Caki2 (cell line): ENCODE results near the gene ONECUT2. TPM values are rescaled to one million over a fixed set of nuclear protein-coding genes. Genes with fewer than 3 reads are reported as not detected.
"Not testable (repeated sequence)": the region's sequence is repeated elsewhere in the genome, so short reads cannot be mapped to it uniquely, and the experiment has no call there.

Experiments used
- DNase-seq: peaks from one replicate; pipeline ENCODE4 v3.0.0-alpha.2; 2015; ENCODE audit warnings: low read depth
- in situ Hi-C: cut with HindIII; loops from 2 replicates; pipeline ENCODE4 v1.10.0; 2016; ENCODE audit warnings: low sequenced_read_pairs, low pct_unique_long_range_greater_than_20kb, mixed read lengths
- total RNA-seq: library from RNA; depleted of rRNA; stranded (reverse); fragments of >200 nt; shearing (Covaris generic); gene quantifications from 2 replicates; pipeline ENCODE4 v1.2.3, GENCODE V29; 2014; ENCODE audit warnings: low replicate concordance

The ONECUT2 gene
- total RNA-seq, 1 experiment from 2014 or later = 0.44 TPM

DNA sequence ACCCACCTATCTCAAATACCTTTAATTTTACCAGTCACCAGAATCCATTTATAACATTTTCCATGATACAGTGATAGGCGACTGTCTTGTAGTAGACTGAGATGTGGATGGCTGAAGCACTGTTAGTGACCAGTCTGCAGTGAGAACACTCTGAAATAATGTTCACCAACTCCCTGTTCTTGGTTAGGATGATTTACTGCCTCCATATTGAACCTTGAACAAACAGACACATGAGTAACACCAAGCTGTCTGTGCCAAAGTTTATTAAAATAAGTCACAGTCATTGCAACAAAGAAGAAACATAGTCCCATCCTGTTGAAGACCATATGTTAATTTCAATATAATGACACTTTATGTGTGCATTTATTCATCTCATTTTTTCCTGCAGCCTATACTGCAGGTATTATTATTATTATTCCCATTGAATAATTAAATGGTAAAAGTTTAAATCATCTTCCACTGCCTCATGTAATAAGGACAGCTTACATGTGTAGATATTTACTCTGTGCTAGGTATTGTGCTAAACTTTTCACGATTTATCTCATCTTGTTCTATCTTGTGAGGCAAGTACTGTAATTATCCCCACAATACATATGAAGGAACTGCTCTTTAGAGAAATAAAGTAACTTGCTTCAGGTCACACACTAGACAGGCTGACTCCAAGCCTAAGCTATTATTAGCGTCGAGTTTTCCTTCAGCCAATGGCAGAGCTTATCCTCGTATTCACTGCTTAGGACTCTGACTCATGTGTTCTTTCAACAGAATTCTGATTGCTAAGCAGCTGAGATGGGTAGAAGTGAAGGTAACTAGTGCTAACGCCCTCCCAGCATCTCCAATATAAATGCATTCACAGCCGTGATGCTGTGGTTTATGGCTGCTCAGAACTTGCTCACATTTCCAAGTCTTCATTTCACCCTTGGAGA is 62.5 kb downstream of the ONECUT2 start:
- in situ Hi-C loops = no loop called here

DNA sequence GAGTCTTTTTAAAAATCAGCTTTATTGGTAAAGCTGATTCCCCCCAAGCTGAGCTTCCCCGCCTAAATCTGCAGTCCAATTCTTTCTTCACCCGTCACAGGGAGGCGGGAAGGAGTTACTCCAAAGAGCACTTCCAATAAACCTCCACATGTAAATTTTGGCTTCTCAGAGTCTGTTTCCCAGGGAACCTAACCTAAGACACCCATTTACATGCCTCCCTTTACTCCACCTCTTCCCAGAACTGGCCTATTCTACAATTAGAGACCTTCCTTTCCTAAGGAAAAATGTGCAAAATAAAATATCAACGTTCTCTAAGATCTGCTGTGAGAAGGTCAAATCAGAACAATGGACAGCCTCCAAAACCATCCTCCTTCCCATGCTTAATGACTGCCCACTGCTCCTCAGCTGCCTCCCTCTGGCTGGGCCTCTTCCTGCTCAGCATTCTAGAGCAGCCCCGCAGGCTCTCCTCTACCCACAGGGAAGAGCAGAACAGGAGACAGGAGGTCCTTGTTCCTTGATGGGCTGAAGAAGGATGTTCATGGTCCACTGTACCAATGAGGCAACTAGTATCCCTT is 63.6 kb downstream of the ONECUT2 start:
- in situ Hi-C loops = no loop called here
- no peak for DNase-seq

More for the DNA sequence above, 62.5 kb downstream of the ONECUT2 start:
- DNase-seq = peak; percentile 28

DNA sequence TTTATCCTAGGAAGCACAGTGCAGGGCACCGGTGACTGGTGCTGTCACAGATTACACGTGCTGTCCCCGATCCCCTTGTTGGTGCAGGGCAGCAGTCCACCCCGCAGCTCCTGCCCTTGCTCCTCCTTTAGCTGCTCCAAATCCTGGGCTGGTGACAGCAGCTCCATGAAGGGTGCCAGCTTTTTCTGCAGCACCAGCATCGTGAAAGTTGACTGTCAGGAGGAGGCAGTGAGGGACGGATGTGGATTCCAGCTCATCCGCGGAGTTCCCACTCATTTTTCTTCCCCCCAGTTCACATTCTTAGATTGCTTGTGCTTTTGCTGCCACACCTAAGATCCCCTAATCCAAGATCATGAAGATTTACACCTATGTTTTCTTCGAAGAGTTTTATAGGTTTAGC is 67.5 kb downstream of the ONECUT2 start:
- in situ Hi-C loops = no loop called here
- no peak for DNase-seq

DNA sequence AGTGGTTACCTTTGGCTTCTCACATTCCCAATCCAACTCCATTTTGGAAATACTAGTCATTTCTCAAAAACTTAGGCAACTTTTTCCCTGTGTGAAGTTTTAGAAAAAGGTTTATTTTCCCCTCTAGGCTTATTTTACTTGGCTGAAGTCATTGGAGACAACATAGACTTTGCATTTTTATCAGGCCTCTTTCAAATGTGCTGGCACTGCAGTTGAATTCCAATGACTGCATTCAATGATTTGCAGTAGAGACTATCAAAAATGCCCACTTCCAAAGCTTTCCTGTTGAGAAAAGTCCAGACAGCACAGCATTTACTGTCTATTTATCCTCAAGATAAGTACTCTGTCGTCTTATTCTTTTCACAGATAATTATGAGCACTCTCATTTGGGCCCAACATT is 70.1 kb downstream of the ONECUT2 start:
- in situ Hi-C loops = no loop called here

DNA sequence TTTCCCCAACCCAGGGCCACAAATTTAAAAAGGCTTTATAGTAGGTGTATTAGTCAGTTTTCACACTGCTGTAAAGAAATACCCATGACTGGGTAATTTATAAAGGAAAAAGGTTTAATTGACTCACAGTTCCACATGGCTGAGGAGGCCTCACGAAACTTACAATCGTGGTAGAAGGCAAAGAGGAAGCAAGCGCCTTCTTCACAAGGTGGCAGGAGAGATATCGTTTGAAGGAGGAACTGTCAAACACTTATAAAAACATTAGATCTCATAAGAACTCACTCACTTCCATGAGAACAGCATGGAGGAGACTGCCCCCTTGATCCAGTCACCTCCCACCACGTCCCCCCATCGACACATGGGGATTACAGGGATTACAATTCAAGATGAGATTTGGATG is 80.9 kb downstream of the ONECUT2 start:
- DNase-seq = no peak
- in situ Hi-C loops = no loop called here

More for the DNA sequence above, 70.1 kb downstream of the ONECUT2 start:
- no peak for DNase-seq

DNA sequence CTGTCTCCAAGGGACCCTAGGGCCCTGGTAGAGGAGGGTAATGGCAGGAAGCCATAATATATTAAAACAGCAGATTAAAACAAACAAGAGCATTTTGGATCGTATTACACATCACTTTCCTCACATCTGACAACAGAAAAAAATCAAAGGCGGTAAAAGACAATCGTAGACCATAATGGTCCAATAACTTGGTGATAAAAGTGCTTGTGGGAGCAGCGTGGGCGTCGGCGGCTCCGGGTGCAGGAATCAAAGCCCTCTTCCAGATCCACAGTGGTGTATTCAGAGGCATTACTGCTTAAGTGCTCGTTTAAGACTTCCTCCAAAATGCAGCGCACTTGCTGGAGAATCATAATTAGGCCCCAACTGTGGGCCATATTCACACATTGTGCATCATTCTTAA is 83.4 kb downstream of the ONECUT2 start:
- no peak for DNase-seq
- in situ Hi-C loops = no loop called here

DNA sequence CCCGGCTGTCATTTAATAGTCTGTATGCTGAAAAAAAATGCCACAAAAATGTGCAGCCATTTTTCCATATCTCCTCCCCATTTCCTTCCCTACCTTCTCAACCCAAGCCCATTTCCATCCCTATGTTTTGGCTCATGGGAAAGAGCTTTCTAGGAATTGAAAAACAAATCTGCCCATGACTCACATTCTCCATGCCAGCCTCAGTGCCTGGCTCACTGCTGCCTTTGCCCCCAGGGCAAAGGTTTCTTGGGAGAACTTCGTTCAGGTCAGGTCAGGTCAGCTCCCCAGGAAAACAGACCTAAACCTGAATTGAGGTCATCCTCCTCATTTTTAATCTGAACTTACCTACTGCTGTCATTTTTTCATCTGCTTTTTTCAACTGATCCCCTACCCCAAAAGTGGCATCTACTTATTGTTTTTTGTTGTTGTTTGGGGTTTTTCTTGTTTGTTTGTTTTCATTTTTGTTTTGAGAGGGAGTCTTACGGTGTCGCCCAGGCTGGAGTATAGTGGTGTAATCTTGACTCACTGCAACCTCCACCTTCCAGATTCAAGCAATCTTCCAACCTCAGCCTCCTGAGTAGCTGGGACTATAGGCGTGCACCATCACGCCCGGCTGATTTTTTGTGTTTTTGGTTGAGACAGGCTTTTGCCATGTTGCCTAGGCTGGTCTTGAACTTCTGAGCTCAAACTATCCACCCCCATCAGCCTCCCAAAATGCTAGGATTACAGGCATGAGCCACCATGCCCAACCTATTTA is 84.7 kb downstream of the ONECUT2 start:
- no peak for DNase-seq
- in situ Hi-C loops = no loop called here

DNA sequence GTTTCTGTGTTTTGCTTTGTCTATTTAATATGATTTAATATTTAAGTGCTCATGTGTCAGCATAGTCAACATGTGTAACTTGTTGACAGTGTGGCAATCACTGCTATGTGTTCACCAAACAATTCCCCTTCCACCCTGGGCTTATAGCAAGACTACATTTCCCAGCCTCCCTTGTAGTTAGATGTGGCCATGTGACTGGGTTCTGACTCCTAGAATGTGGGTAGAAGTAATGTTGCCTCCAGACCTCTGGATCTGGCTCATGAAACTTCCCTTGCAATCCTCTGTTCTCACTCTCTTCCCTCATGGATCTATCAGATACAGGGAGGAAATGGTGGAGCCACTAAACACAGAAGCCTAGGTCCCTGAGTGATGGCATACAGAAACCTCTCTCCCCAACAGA is 87.2 kb downstream of the ONECUT2 start:
- in situ Hi-C loops = not testable (repeated sequence)

DNA sequence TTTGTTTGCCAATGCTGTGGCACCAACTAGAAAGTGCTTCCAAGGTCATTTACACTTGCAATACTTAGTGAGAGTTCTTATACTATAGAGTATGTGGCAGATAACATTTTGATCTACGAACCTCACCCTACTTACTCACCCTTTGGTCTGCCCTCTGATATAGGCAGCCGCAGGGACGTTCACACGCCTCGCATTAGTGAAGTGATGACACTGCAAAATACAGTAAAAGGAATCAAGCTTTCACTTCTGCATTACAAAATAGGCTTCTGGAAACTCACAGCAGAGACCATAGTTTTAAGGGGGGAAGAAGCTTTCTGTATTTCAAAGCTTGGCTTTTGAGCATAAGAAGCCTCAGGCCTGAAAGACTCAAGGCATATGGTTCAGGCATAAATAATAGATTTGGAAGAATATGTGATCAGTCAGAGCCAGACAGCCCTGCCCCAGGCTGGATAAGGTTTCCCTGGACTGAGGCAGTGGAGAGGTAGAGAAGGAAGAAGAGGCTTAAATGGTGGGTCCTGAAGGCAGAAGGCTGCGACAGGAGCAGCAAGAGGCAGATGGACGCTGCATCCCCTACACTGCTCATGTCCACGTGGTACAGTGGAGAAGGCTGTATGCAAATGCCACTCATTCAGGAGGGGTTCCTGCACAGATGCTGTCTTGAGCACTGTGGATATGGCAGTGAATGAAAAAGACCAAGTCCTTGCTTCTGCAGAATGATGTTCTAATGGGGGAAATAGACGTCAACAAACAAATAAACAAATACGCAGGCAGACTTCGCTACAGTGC is 88.2 kb downstream of the ONECUT2 start:
- DNase-seq = no peak
- in situ Hi-C loops = no loop called here

More for the DNA sequence above, 87.2 kb downstream of the ONECUT2 start:
- not testable (repeated sequence) for DNase-seq

DNA sequence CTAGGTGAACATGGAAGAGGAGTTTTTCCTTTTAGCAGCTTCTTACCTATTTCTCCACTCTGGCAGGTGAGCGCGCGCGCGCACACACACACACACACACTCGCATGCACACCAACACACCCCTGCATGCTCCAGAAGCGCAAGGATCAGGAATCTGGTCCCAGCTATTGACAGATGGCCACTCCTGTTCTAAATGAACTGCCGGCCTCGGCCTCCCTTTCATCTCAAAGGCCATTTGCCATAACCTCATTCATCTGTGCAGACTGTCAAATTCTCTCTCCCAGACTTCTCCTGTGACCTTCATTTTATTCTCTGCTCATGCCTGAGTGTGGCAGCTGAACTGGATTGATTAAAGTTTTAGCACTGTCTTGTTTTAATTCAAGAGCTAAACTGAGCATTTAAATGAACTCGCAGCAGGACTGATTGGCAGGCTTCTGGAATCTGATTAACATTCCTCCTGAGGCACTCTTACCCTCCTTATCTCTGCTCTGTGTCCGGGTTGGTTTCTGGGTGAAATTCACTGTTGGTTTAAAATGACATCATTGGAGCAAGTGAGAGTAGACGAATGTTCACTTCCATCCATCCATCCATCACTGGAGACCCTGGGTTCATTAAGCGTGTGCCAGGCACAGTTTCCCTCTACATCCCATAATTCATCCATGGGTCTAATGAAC is 92.5 kb downstream of the ONECUT2 start:
- DNase-seq = no peak
- in situ Hi-C loops = no loop called here

DNA sequence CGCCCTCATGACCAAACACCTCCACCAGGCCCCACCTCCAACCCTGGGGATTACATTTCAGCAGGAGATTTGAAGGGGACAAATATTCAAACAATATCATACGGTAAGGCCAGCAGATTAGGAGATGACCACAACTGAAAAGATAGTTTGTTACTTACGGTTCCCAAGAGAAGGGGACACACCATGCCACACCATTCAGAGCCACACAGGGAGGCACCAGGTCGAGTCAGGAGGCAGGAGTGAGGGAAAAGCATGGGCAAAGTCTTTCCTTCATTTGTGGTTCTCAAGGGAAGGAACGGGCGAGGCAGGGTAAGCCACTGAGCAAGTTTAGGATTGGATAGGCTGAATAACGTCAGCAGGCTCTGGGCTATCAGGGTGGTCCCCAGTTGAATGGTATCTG is 94.0 kb downstream of the ONECUT2 start:
- in situ Hi-C loops = no loop called here
- DNase-seq = no peak

DNA sequence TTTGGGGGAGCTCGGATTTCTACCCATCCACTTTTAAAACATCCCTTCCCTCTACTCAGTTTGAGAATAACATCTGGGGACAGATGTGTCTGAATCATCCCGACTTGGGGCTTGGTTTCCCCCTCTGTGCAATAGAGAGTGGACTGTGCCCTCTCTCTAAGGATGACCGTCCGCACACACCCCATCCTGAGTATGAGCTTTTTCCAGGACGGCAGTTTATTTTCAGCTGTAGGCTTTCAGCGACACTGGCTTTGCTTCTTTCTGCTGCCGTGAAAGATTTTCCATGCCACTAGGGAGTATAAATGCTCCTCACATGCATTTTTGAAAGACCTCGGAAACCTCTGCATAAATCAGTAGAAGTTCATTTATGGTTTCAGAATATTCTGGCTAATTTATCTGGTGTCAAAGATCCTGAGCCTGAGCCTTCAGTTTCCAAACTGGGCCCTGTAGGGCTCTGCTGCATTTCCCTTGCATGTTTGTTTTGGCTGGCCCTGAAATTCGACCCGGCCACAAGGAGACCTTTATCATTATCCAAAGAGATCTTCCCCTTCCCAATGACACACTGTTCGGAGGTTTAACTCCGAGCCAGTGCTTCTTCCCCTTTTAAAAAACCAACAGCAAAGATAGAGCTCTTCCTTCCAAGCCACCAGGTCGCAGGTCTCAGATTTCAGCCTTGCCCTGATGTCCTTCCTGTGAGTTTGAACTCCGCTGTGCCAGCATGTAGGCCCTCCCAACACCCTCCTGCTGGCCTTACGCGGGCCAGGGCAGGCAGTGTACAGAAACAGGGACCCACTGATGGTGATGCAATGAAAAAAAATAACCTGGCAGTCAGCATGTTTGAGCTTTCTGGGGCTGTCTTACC is 98.1 kb downstream of the ONECUT2 start:
- no peak for DNase-seq
- in situ Hi-C loops = no loop called here

DNA sequence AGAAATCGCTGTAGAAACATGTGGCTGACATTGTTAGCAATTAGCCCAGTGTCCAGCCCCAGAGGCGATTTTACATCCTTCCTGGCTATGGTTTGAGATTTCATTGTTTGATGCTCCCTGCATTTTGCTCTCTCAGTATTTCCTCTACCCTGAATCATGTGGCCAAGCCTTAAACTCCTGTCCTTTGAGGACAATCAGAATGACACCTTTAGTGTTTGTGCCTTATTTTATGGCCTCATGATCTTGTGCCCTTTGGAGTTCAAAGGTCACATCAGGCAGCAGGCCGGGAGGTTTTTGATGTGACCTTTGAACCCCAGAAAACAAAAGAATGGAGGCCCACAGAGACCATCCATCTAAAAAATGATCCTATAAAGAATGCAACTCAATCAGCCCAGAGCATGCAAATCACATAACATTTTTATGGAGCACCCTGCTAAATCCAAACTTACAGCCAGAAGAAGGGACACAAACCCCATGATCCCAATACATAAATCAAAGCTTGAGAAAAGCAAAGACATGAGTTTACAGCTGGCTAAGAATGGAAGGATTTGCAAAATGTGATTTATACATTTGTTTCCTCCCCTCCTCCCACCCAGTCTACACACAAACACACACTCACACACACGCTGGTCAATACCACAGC is 98.8 kb downstream of the ONECUT2 start:
- in situ Hi-C loops = no loop called here
- DNase-seq = no peak

DNA sequence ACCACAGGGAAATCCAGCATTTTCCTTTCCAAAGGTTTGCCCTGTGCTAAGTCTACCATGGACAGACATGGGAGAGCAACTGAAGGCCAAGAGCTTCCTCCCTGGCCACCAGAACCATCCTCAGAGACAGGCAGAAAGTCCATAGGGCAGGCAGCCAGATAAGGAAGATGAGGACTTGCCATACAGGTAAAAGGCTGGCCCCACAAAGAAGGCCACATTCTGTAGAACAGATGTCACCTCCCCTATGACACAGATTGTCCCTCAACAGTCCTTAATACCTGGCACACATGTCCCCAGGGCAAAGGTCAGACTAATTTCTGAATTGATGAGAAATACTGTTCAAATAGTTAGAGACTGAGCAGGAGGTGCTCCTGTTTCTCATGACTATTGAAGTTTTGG is 99.3 kb downstream of the ONECUT2 start:
- in situ Hi-C loops = no loop called here
- DNase-seq = no peak

DNA sequence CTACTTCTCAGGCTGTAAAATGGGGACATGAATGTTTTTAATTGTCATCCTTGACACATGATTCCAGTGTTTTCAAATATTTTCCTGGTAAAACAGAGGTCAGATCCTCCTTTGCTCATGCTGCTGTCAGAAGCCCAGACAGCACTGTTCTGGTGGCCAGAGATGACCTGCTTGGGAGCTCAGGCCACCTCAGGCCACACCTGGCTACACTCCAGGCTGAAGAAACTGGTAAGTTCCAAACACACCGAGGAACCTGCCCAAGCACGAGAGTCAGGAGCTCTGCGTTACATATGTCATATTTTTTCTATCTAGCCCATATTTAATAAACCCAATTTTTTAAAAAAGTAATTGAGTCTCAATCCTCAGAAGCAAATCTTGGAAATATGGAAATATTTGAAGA is 103.4 kb downstream of the ONECUT2 start:
- DNase-seq = no peak
- in situ Hi-C loops = no loop called here

DNA sequence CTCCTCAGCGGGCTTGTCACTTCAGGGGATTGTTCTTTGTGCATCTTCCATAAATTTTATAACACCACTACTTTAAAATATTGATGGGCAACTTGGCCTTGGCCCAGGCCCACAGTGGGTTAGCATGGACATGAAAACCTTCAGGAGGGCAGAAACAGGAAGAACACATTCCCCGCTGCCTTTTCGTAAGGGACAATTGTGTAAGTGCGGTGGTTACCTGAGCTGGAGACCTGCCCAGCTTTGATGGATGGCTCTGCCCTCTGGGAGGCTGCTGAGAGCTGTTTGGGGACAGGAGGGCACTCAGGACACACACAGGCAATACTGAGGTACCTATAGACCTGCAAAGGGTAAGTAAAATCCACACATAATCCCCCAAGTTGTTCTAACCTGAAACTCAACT is 104.5 kb downstream of the ONECUT2 start:
- in situ Hi-C loops = no loop called here
- no peak for DNase-seq
